GM23338 (cell line): Measurements from ENCODE around the gene KCNMA1. TPM values are rescaled to one million over a fixed set of nuclear protein-coding genes. Genes with fewer than 3 reads are reported as not detected.

Experiments used
- ATAC-seq: fragments of 200-7000 bp; cut with Tn5 transposase; 3 replicates; pipeline ENCODE4 v1.9.1; 2020
- DNase-seq: peaks from one replicate; pipeline ENCODE4 v3.0.0-alpha.2; 2015; ENCODE audit warnings: low spot score
- H2AFZ ChIP-seq: fragments of 200-600 bp; sonication (generic); 2 replicates; pipeline ENCODE4 v1.8.0; 2016; ENCODE audit warnings: antibody characterized with exemption, mild to moderate bottlenecking, moderate library complexity
- H3F3A ChIP-seq: fragments of 200-600 bp; sonication (generic); replicated peaks from 2 replicates; pipeline ENCODE4 v1.8.0; 2017; ENCODE audit warnings: antibody characterized with exemption, mixed run types, low read depth
- H3K27ac ChIP-seq: fragments of 200-600 bp; sonication (generic); 2 replicates; pipeline ENCODE4 v1.6.1; 2016; ENCODE audit warnings: low read depth
- H3K27me3 ChIP-seq: fragments of 200-600 bp; sonication (generic); 2 replicates; pipeline ENCODE4 v1.8.0; 2016; ENCODE audit warnings: mild to moderate bottlenecking, mixed run types, moderate library complexity; ENCODE audit not compliant: insufficient read depth
- H3K36me3 ChIP-seq: fragments of 200-600 bp; sonication (generic); 2 replicates; pipeline ENCODE4 v1.8.0; 2016; ENCODE audit warnings: mild to moderate bottlenecking; ENCODE audit not compliant: insufficient read depth
- H3K4me1 ChIP-seq: fragments of 200-600 bp; sonication (generic); 2 replicates; pipeline ENCODE4 v1.8.0; 2016; ENCODE audit warnings: mild to moderate bottlenecking, moderate library complexity; ENCODE audit not compliant: insufficient read depth
- H3K4me2 ChIP-seq: fragments of 200-600 bp; sonication (generic); 2 replicates; pipeline ENCODE4 v1.7.1; 2017; ENCODE audit warnings: mixed run types
- H3K4me3 ChIP-seq: fragments of 200-600 bp; sonication (generic); 2 replicates; pipeline ENCODE4 v1.6.1; 2016; ENCODE audit warnings: mixed run types
- H3K79me2 ChIP-seq: fragments of 200-600 bp; sonication (generic); replicated peaks from 2 replicates; pipeline ENCODE4 v1.8.0; 2017; ENCODE audit warnings: mild to moderate bottlenecking; ENCODE audit not compliant: insufficient read depth
- H3K9me2 ChIP-seq: fragments of 200-600 bp; sonication (generic); 2 replicates; pipeline ENCODE4 v1.8.0; 2017; ENCODE audit not compliant: insufficient read depth
- H4K20me1 ChIP-seq: fragments of 200-600 bp; sonication (generic); replicated peaks from 2 replicates; pipeline ENCODE4 v1.8.0; 2017; ENCODE audit warnings: mild to moderate bottlenecking; ENCODE audit not compliant: insufficient read depth
- H3K27ac Mint-ChIP-seq: 2 replicates; pipeline ENCODE4 v1.8.0; 2020; ENCODE audit warnings: inconsistent platforms, mild to moderate bottlenecking, moderate library complexity, mixed read lengths
- H3K27me3 Mint-ChIP-seq: 3 replicates; pipeline ENCODE4 v1.8.0; 2022; ENCODE audit warnings: low read depth, mild to moderate bottlenecking, moderate library complexity, mixed read lengths, inconsistent platforms; ENCODE audit not compliant: insufficient read depth, poor library complexity
- H3K36me3 Mint-ChIP-seq: 3 replicates; pipeline ENCODE4 v1.8.0; 2021; ENCODE audit warnings: low read depth, mild to moderate bottlenecking, inconsistent platforms, moderate library complexity, mixed read lengths
- H3K4me1 Mint-ChIP-seq: 3 replicates; pipeline ENCODE4 v1.8.0; 2020; ENCODE audit warnings: mild to moderate bottlenecking, inconsistent platforms, mixed read lengths
- H3K4me3 Mint-ChIP-seq: 3 replicates; pipeline ENCODE4 v1.8.0; 2021; ENCODE audit warnings: moderate library complexity, mild to moderate bottlenecking, inconsistent platforms, mixed read lengths
- H3K9me3 Mint-ChIP-seq: 3 replicates; pipeline ENCODE4 v1.8.0; 2020; ENCODE audit warnings: moderate library complexity, mild to moderate bottlenecking, inconsistent platforms, mixed read lengths
- CREB1 ChIP-seq: fragments of 250-450 bp; sonication (Bioruptor Pico); IDR thresholded peaks from 2 replicates; pipeline ENCODE4 v1.5.0; 2020; ENCODE audit warnings: low read depth, mild to moderate bottlenecking, moderate library complexity
- EZH2phosphoT487 ChIP-seq: fragments of 200-600 bp; sonication (generic); IDR thresholded peaks from one replicate; pipeline ENCODE4 v1.8.1; 2018; ENCODE audit warnings: antibody characterized with exemption; ENCODE audit not compliant: unreplicated experiment
- POLR2AphosphoS5 ChIP-seq: IDR thresholded peaks from 2 replicates; pipeline ENCODE4 v1.6.1; 2016; ENCODE audit warnings: antibody characterized with exemption, low read depth
- STAT1 ChIP-seq: IDR thresholded peaks from one replicate; pipeline ENCODE4 v1.6.1; 2016; ENCODE audit warnings: antibody characterized with exemption; ENCODE audit not compliant: unreplicated experiment
- polyA plus RNA-seq: library from polyadenylated mRNA; unstranded; fragments of >200 nt; fragmentation: Nextera tagmentation; extraction: Ambion mirVana; gene quantifications from 2 replicates; pipeline ENCODE4 v1.2.1, GENCODE V29; 2016
- total RNA-seq: library from RNA; depleted of rRNA; stranded (reverse); fragments of >200 nt; shearing (Covaris generic); gene quantifications from 2 replicates; pipeline ENCODE4 v1.2.3, GENCODE V29; 2014
- TF ChIP-seq, protein P1 (sequence below): IDR thresholded peaks from one replicate; pipeline ENCODE4 v1.6.1; 2018; ENCODE audit warnings: antibody characterized with exemption; ENCODE audit not compliant: unreplicated experiment
- TF ChIP-seq, protein P2 (sequence below): fragments of 250-450 bp; sonication (Bioruptor Pico); IDR thresholded peaks from 2 replicates; pipeline ENCODE4 v1.5.0; 2020; ENCODE audit warnings: mild to moderate bottlenecking, moderate library complexity
- TF ChIP-seq, protein P3 (sequence below), 2 experiments: fragments of 200-600 bp in 1 of 2; sonication (generic) in 1 of 2; conservative IDR thresholded peaks; 2 replicates each; pipeline versions ENCODE4 v1.5.1 to v1.6.1; 2016 to 2017; ENCODE audit warnings: antibody characterized with exemption in 2 of 2, low read depth in 2 of 2, mild to moderate bottlenecking in 2 of 2, moderate library complexity in 1 of 2
- TF ChIP-seq, protein P4 (sequence below): IDR thresholded peaks from 2 replicates; pipeline ENCODE4 v1.6.1; 2016; ENCODE audit warnings: antibody characterized with exemption

KCNMA1 gene
- total and polyA plus RNA-seq, 2 experiments from 2014 or later, result 8.2 to 9.0 TPM

DNA sequence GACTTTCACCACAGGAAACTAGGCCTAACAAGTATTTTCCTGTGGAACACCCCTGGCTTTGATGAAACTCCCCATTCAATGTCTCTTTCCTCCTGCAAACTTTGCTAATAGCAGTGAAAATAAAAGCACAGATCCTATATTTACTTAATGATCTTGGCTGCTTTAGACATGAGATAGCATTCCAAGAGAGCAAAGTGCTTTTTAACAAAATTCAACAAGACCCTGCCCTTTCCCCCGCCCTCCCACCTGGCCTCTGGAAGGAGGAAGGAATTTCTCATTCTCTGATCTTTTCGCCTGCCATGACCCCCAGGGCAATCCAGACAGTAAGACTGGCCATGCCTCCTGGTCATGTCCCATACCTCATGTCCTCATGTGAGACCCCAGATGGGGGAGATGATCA is 185.7 kb downstream of the KCNMA1 start:
- Mint-ChIP-seq H3K4me3 (no peak overlapping the region), H3K36me3 (no peaks in the 10 kb centered on the region)
- no peak for ATAC-seq

More for the DNA sequence above, 185.7 kb downstream of the KCNMA1 start:
- TF ChIP-seq, protein P1, sequence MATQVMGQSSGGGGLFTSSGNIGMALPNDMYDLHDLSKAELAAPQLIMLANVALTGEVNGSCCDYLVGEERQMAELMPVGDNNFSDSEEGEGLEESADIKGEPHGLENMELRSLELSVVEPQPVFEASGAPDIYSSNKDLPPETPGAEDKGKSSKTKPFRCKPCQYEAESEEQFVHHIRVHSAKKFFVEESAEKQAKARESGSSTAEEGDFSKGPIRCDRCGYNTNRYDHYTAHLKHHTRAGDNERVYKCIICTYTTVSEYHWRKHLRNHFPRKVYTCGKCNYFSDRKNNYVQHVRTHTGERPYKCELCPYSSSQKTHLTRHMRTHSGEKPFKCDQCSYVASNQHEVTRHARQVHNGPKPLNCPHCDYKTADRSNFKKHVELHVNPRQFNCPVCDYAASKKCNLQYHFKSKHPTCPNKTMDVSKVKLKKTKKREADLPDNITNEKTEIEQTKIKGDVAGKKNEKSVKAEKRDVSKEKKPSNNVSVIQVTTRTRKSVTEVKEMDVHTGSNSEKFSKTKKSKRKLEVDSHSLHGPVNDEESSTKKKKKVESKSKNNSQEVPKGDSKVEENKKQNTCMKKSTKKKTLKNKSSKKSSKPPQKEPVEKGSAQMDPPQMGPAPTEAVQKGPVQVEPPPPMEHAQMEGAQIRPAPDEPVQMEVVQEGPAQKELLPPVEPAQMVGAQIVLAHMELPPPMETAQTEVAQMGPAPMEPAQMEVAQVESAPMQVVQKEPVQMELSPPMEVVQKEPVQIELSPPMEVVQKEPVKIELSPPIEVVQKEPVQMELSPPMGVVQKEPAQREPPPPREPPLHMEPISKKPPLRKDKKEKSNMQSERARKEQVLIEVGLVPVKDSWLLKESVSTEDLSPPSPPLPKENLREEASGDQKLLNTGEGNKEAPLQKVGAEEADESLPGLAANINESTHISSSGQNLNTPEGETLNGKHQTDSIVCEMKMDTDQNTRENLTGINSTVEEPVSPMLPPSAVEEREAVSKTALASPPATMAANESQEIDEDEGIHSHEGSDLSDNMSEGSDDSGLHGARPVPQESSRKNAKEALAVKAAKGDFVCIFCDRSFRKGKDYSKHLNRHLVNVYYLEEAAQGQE, result no peak
- TF ChIP-seq POLR2AphosphoS5, result no peak
- TF ChIP-seq, protein P2, sequence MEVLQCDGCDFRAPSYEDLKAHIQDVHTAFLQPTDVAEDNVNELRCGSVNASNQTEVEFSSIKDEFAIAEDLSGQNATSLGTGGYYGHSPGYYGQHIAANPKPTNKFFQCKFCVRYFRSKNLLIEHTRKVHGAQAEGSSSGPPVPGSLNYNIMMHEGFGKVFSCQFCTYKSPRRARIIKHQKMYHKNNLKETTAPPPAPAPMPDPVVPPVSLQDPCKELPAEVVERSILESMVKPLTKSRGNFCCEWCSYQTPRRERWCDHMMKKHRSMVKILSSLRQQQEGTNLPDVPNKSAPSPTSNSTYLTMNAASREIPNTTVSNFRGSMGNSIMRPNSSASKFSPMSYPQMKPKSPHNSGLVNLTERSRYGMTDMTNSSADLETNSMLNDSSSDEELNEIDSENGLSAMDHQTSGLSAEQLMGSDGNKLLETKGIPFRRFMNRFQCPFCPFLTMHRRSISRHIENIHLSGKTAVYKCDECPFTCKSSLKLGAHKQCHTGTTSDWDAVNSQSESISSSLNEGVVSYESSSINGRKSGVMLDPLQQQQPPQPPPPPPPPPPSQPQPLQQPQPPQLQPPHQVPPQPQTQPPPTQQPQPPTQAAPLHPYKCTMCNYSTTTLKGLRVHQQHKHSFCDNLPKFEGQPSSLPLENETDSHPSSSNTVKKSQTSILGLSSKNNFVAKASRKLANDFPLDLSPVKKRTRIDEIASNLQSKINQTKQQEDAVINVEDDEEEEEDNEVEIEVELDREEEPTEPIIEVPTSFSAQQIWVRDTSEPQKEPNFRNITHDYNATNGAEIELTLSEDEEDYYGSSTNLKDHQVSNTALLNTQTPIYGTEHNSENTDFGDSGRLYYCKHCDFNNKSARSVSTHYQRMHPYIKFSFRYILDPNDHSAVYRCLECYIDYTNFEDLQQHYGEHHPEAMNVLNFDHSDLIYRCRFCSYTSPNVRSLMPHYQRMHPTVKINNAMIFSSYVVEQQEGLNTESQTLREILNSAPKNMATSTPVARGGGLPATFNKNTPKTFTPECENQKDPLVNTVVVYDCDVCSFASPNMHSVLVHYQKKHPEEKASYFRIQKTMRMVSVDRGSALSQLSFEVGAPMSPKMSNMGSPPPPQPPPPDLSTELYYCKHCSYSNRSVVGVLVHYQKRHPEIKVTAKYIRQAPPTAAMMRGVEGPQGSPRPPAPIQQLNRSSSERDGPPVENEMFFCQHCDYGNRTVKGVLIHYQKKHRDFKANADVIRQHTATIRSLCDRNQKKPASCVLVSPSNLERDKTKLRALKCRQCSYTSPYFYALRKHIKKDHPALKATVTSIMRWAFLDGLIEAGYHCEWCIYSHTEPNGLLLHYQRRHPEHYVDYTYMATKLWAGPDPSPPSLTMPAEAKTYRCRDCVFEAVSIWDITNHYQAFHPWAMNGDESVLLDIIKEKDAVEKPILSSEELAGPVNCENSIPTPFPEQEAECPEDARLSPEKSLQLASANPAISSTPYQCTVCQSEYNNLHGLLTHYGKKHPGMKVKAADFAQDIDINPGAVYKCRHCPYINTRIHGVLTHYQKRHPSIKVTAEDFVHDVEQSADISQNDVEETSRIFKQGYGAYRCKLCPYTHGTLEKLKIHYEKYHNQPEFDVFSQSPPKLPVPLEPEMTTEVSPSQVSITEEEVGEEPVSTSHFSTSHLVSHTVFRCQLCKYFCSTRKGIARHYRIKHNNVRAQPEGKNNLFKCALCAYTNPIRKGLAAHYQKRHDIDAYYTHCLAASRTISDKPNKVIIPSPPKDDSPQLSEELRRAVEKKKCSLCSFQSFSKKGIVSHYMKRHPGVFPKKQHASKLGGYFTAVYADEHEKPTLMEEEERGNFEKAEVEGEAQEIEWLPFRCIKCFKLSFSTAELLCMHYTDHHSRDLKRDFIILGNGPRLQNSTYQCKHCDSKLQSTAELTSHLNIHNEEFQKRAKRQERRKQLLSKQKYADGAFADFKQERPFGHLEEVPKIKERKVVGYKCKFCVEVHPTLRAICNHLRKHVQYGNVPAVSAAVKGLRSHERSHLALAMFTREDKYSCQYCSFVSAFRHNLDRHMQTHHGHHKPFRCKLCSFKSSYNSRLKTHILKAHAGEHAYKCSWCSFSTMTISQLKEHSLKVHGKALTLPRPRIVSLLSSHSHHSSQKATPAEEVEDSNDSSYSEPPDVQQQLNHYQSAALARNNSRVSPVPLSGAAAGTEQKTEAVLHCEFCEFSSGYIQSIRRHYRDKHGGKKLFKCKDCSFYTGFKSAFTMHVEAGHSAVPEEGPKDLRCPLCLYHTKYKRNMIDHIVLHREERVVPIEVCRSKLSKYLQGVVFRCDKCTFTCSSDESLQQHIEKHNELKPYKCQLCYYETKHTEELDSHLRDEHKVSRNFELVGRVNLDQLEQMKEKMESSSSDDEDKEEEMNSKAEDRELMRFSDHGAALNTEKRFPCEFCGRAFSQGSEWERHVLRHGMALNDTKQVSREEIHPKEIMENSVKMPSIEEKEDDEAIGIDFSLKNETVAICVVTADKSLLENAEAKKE (CRISPR knock-in tag), result no peak
- TF ChIP-seq EZH2phosphoT487, result no peak
- no peak for TF ChIP-seq STAT1
- TF ChIP-seq CREB1 (CRISPR knock-in tag), result no peak
- TF ChIP-seq, protein P3, sequence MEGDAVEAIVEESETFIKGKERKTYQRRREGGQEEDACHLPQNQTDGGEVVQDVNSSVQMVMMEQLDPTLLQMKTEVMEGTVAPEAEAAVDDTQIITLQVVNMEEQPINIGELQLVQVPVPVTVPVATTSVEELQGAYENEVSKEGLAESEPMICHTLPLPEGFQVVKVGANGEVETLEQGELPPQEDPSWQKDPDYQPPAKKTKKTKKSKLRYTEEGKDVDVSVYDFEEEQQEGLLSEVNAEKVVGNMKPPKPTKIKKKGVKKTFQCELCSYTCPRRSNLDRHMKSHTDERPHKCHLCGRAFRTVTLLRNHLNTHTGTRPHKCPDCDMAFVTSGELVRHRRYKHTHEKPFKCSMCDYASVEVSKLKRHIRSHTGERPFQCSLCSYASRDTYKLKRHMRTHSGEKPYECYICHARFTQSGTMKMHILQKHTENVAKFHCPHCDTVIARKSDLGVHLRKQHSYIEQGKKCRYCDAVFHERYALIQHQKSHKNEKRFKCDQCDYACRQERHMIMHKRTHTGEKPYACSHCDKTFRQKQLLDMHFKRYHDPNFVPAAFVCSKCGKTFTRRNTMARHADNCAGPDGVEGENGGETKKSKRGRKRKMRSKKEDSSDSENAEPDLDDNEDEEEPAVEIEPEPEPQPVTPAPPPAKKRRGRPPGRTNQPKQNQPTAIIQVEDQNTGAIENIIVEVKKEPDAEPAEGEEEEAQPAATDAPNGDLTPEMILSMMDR (conservative IDR thresholded peaks at IDR 0.05; ENCODE audit: low read depth in 2 of 2), result no peak
- TF ChIP-seq, protein P4, sequence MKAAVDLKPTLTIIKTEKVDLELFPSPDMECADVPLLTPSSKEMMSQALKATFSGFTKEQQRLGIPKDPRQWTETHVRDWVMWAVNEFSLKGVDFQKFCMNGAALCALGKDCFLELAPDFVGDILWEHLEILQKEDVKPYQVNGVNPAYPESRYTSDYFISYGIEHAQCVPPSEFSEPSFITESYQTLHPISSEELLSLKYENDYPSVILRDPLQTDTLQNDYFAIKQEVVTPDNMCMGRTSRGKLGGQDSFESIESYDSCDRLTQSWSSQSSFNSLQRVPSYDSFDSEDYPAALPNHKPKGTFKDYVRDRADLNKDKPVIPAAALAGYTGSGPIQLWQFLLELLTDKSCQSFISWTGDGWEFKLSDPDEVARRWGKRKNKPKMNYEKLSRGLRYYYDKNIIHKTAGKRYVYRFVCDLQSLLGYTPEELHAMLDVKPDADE, result no peak
- H3K9me3 Mint-ChIP-seq, result no peaks in the 10 kb centered on the region
- Histone ChIP-seq H3K36me3 (no peaks in the 10 kb centered on the region), H3K4me2 (no peak overlapping the region; the same call in 1 of the 2 replicates), H4K20me1 (no peaks in the 10 kb centered on the region), H3K79me2 (no peaks in the 10 kb centered on the region), H3K9me2 (0 out of 2 replicates have a peak, but pooled peaks cover 4% of the 10 kb centered on the region), H3F3A (no peaks in the 10 kb centered on the region), H2AFZ (no peak overlapping the region), H3K27ac (no peak overlapping the region), H3K27me3 (no peaks in the 10 kb centered on the region), H3K4me3 (no peak overlapping the region), H3K4me1 (peaks cover 13% of the 10 kb centered on the region; the same call in 1 of the 2 replicates)
- no peaks in the 10 kb centered on the region for H3K27me3 Mint-ChIP-seq
- DNase-seq, result no peak
- peaks cover 23% of the 10 kb centered on the region for H3K4me1 Mint-ChIP-seq
- H3K27ac Mint-ChIP-seq, result no peak overlapping the region
